ENCODE data around the gene BACH2.
"Not testable (repeated sequence)": the region's sequence is repeated elsewhere in the genome, so short reads cannot be mapped to it uniquely, and the experiment has no call there.

Gene BACH2

GRCh38 chr6:89934685-89935366 is 361.8 kb downstream of the BACH2 start:
- no peak for DNase-seq

- no peak for DNase-seq
Observed at GRCh38 chr6:89932245-89932802, 364.3 kb downstream of the BACH2 start.

GRCh38 chr6:89930789-89931188 is 365.9 kb downstream of the BACH2 start:
- no peak for DNase-seq

GRCh38 chr6:89928604-89929003 is 368.0 kb downstream of the BACH2 start:
- DNase-seq = no peak

GRCh38 chr6:89927791-89928550 is 368.7 kb downstream of the BACH2 start:
- DNase-seq = no peak

- no peak for DNase-seq
Observed at GRCh38 chr6:89927264-89927663, 369.4 kb downstream of the BACH2 start.

- DNase-seq = no peak
Observed at GRCh38 chr6:89925826-89926225, 370.8 kb downstream of the BACH2 start.

GRCh38 chr6:89924231-89924630 is 372.4 kb downstream of the BACH2 start:
- no peak for DNase-seq

- DNase-seq = no peak
Observed at GRCh38 chr6:89921691-89922090, 375.0 kb downstream of the BACH2 start.

GRCh38 chr6:89921197-89921596 is 375.4 kb downstream of the BACH2 start:
- DNase-seq = no peak

- DNase-seq = no peak
Observed at GRCh38 chr6:89917801-89918366, 378.8 kb downstream of the BACH2 start.

- DNase-seq = no peak
Observed at GRCh38 chr6:89917216-89917615, 379.4 kb downstream of the BACH2 start.

- DNase-seq = no peak
Observed at GRCh38 chr6:89916136-89916920, 380.3 kb downstream of the BACH2 start.

- DNase-seq = no peak
Observed at GRCh38 chr6:89910902-89911240, 385.8 kb downstream of the BACH2 start.

- DNase-seq = not testable (repeated sequence)
Observed at GRCh38 chr6:89910001-89910901, 386.4 kb downstream of the BACH2 start.

GRCh38 chr6:89895276-89895874 is 401.3 kb downstream of the BACH2 start:
- DNase-seq = peak in 1 of 14 donors; percentile 0

- DNase-seq = no peak
Observed at GRCh38 chr6:89894169-89894568, 402.5 kb downstream of the BACH2 start, which contains the start of gene GJA10. GJA10 (plus strand) TSS chr6:89894469; CDS start chr6:89894469, 0 bp downstream.

- not testable (repeated sequence) for DNase-seq
Observed at GRCh38 chr6:89892577-89892976, 404.1 kb downstream of the BACH2 start.

- not testable (repeated sequence) for DNase-seq
Observed at GRCh38 chr6:89890845-89891528, 405.7 kb downstream of the BACH2 start.

GRCh38 chr6:89888871-89889270 is 407.8 kb downstream of the BACH2 start:
- DNase-seq = no peak

Data from C1 segment of cervical spinal cord (tissue), 14 donors.